ENCODE data around the gene MYOZ1. TPM values are rescaled to one million over a fixed set of nuclear protein-coding genes. Genes with fewer than 3 reads are reported as not detected.

The MYOZ1 gene
- total RNA-seq, 1 donor from 2014 or later = 1.4 TPM

DNA sequence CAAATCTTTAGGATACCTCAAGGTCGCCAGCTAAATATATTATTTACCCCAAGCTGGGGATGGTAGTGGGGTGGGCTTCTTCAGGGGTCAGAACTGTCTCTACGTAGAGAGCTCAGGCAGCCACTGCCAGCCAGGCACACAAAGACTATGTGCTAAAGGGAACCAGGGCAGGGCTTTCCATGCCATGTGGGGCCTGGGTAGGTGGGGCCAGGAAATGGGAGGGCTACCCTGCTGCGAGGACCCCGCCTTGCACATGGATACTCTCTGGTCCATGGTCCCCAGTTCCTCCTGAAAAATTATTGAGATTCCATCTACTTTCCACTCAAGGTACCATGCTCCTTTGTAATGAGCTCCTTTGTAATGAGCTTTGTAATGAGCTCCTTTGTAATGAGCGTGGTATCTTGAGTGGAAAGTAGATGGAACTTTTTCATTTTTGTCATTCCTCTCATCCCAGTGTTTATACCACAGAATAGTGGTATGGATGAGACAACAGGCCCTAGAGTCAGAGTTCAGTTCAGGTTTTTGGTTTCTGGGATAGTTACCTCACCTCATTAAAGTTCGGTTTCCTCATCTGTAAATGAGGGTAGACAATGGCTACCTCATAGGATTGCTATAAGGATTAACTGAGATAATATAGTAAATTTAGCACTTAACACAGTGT, 8.7 kb upstream of the MYOZ1 start:
- H3K36me3 Mint-ChIP-seq = no peaks in the 10 kb centered on the region
- H3K27ac Mint-ChIP-seq = no peak overlapping the region
- DNase-seq (ENCODE audit: low spot score in 2 of 2, unreplicated experiment in 2 of 2) = no peak
- no peak for TF ChIP-seq CTCF (IDR thresholded peaks at IDR 0.05; ENCODE audit: unreplicated experiment)
- H3K4me1 Mint-ChIP-seq = peaks cover 12% of the 10 kb centered on the region
- no peak overlapping the region for H3K4me3 Mint-ChIP-seq
- H3K27me3 Mint-ChIP-seq (ENCODE audit: low read depth) = no peaks in the 10 kb centered on the region
- no peaks in the 10 kb centered on the region for H3K9me3 Mint-ChIP-seq

GRCh38 chr10:73648975-73649829, 7.9 kb upstream of the MYOZ1 start:
- no peaks in the 10 kb centered on the region for H3K36me3 Mint-ChIP-seq
- peak overlapping the region; percentile 57 for H3K27ac Mint-ChIP-seq
- H3K4me3 Mint-ChIP-seq = peak overlapping the region; percentile 73
- no peaks in the 10 kb centered on the region for H3K9me3 Mint-ChIP-seq
- H3K4me1 Mint-ChIP-seq = peaks cover 12% of the 10 kb centered on the region
- no peak for DNase-seq (ENCODE audit: low spot score in 2 of 2, unreplicated experiment in 2 of 2)
- TF ChIP-seq CTCF (IDR thresholded peaks at IDR 0.05; ENCODE audit: unreplicated experiment) = no peak
- H3K27me3 Mint-ChIP-seq (ENCODE audit: low read depth) = no peaks in the 10 kb centered on the region

GRCh38 chr10:73647875-73648651, 6.8 kb upstream of the MYOZ1 start:
- Mint-ChIP-seq H3K27ac (no peak overlapping the region), H3K9me3 (no peaks in the 10 kb centered on the region), H3K4me3 (peak overlapping the region; percentile 73), H3K4me1 (peaks cover 14% of the 10 kb centered on the region), H3K36me3 (no peaks in the 10 kb centered on the region), H3K27me3 (ENCODE audit: low read depth) (no peaks in the 10 kb centered on the region)
- no peak for DNase-seq (ENCODE audit: low spot score in 2 of 2, unreplicated experiment in 2 of 2)
- TF ChIP-seq CTCF (IDR thresholded peaks at IDR 0.05; ENCODE audit: unreplicated experiment) = no peak

- DNase-seq (ENCODE audit: low spot score in 2 of 2, unreplicated experiment in 2 of 2) = peak in 1 of 2 experiments; percentile 50
- Mint-ChIP-seq H3K27ac (peak overlapping the region; percentile 11), H3K36me3 (no peaks in the 10 kb centered on the region), H3K27me3 (ENCODE audit: low read depth) (no peaks in the 10 kb centered on the region), H3K4me3 (peak overlapping the region; percentile 73), H3K4me1 (peaks cover 14% of the 10 kb centered on the region), H3K9me3 (no peaks in the 10 kb centered on the region)
- no peak for TF ChIP-seq CTCF (IDR thresholded peaks at IDR 0.05; ENCODE audit: unreplicated experiment)
These were observed 6.1 kb upstream of the MYOZ1 start for GRCh38 chr10:73647211-73647874.

DNA sequence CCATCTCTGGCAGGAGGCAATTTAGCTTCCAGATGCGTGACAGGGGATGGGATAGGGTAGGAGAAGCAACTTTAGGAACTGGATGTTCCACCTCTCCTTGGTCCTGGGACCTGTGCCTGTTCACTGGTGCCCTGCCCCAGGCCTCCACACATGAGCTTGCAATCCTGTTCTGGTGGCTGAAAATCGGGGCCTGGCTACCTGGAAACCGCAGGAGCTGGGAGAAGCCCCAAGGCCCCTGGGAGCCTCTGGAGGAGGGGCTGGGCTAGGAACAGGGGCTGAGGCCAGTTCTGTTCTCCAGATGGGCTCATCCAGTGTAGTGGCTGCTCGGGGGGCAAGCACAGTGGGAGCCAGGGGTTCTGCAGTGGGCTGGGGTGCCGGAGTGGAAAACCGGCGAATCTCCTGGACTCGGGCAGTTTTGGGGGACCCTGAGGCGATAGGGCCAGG, 5.3 kb upstream of the MYOZ1 start:
- H3K27ac Mint-ChIP-seq = peak overlapping the region; percentile 11
- H3K4me3 Mint-ChIP-seq = peak overlapping the region; percentile 73

More for the DNA sequence above, 5.3 kb upstream of the MYOZ1 start:
- Mint-ChIP-seq H3K27me3 (ENCODE audit: low read depth) (no peaks in the 10 kb centered on the region), H3K4me1 (peaks cover 17% of the 10 kb centered on the region), H3K9me3 (no peaks in the 10 kb centered on the region), H3K36me3 (no peaks in the 10 kb centered on the region)
- no peak for TF ChIP-seq CTCF (IDR thresholded peaks at IDR 0.05; ENCODE audit: unreplicated experiment)
- DNase-seq (ENCODE audit: low spot score in 2 of 2, unreplicated experiment in 2 of 2) = no peak
